CD4-positive, alpha-beta memory T cell (primary cell): Measurements from ENCODE around the gene CDKN2AIP. TPM values are rescaled to one million over a fixed set of nuclear protein-coding genes. Genes with fewer than 3 reads are reported as not detected.
A peak's percentile ranks its signal among the peaks of the same experiment; 100 is the strongest.
"Not testable (repeated sequence)": the region's sequence is repeated elsewhere in the genome, so short reads cannot be mapped to it uniquely, and the experiment has no call there.

Experiments
- CTCF ChIA-PET: fragments of 350-600 bp; sonication (Branson Sonifier 250); formaldehyde crosslinking; loops from one replicate; lab custom pipeline; 2021; ENCODE audit warnings: inconsistent platforms; ENCODE audit not compliant: partially characterized antibody; lab: Charles Lee
- POLR2A ChIA-PET: fragments of 350-600 bp; sonication (Branson Sonifier 250); formaldehyde crosslinking; loops from one replicate; lab custom pipeline; 2021; ENCODE audit not compliant: partially characterized antibody; lab: Charles Lee
- DNase-seq, 5 donors: peaks; one replicate each; pipeline versions ENCODE4 v3.0.0 to v3.0.0-alpha.2; 2020 to 2022; ENCODE audit warnings: mixed read lengths in 1 of 5
- H3K27ac ChIP-seq: one replicate; pipeline ENCODE4 v1.7.0; 2013; ENCODE audit warnings: low read depth, low read length
- H3K27me3 ChIP-seq: 2 replicates; pipeline ENCODE4 v1.7.0; 2013; ENCODE audit warnings: mild to moderate bottlenecking, low read length, moderate library complexity; ENCODE audit not compliant: insufficient read depth
- H3K36me3 ChIP-seq: 2 replicates; pipeline ENCODE4 v1.7.0; 2013; ENCODE audit warnings: mild to moderate bottlenecking, low read length, moderate library complexity; ENCODE audit not compliant: insufficient read depth
- H3K4me1 ChIP-seq: 2 replicates; pipeline ENCODE4 v1.7.0; 2013; ENCODE audit warnings: mild to moderate bottlenecking, low read length, moderate library complexity; ENCODE audit not compliant: insufficient read depth
- H3K4me3 ChIP-seq, 2 donors: one replicate each; pipeline ENCODE4 v1.7.0; 2013; ENCODE audit warnings: low read length in 2 of 2, mild to moderate bottlenecking in 1 of 2
- H3K9me3 ChIP-seq, 2 donors: one replicate each; pipeline ENCODE4 v1.7.0; 2013; ENCODE audit warnings: low read length in 2 of 2, control low read depth in 1 of 2; ENCODE audit not compliant: control insufficient read depth in 1 of 2
- H3K27ac Mint-ChIP-seq, 7 donors: one replicate each; pipeline ENCODE4 v1.8.0; 2020 to 2021; ENCODE audit warnings: mixed read lengths in 7 of 7, mild to moderate bottlenecking in 6 of 7, inconsistent platforms in 3 of 7, moderate library complexity in 3 of 7
- H3K27me3 Mint-ChIP-seq, 2 donors: one replicate each; pipeline ENCODE4 v1.8.0; 2020 to 2021; ENCODE audit warnings: mixed read lengths in 2 of 2
- H3K36me3 Mint-ChIP-seq, 2 donors: one replicate each; pipeline ENCODE4 v1.8.0; 2020 to 2021; ENCODE audit warnings: mixed read lengths in 2 of 2, inconsistent platforms in 1 of 2, mild to moderate bottlenecking in 1 of 2
- H3K4me1 Mint-ChIP-seq, 4 donors: one replicate each; pipeline ENCODE4 v1.8.0; 2020 to 2021; ENCODE audit warnings: mixed read lengths in 4 of 4, mild to moderate bottlenecking in 1 of 4
- H3K4me3 Mint-ChIP-seq, 8 donors: one replicate each; pipeline ENCODE4 v1.8.0; 2020 to 2021; ENCODE audit warnings: mixed read lengths in 8 of 8, mild to moderate bottlenecking in 7 of 8, moderate library complexity in 6 of 8, inconsistent platforms in 3 of 8
- H3K9me3 Mint-ChIP-seq, 8 donors: one replicate each; pipeline ENCODE4 v1.8.0; 2020 to 2021; ENCODE audit warnings: mixed read lengths in 8 of 8, mild to moderate bottlenecking in 5 of 8, inconsistent platforms in 3 of 8, moderate library complexity in 1 of 8
- intact Hi-C: fragments of 100-400 bp; cut with micrococcal nuclease; formaldehyde crosslinking; loops from one replicate; pipeline ENCODE4 v1.15.1; 2023
- polyA plus RNA-seq, 2 donors: library from polyadenylated mRNA; unstranded; fragments of 300-500 nt; fragmentation: Illumina TruSeq; gene quantifications; one replicate each; pipeline ENCODE4 v1.2.3, GENCODE V29; 2021
- total RNA-seq, 2 experiments: library from RNA; stranded (reverse); gene quantifications; one replicate each; pipeline ENCODE4 v1.2.3, GENCODE V29; 2021

CDKN2AIP gene
- total and polyA plus RNA-seq, 4 experiments from 2014 or later: 18.9 to 51.1 (median 44.5) TPM

GRCh38 chr4:183469285-183469684 is 24.8 kb downstream of the CDKN2AIP start:
- no peaks in the 10 kb centered on the region for H3K27me3 Mint-ChIP-seq

GRCh38 chr4:183469936-183470335 is 25.5 kb downstream of the CDKN2AIP start:
- no peaks in the 10 kb centered on the region for H3K9me3 ChIP-seq
- no peaks in the 10 kb centered on the region for H3K36me3 ChIP-seq
- POLR2A ChIA-PET: no interaction called here
- H3K9me3 Mint-ChIP-seq: no peaks in the 10 kb centered on the region
- H3K36me3 Mint-ChIP-seq: no peaks in the 10 kb centered on the region
- H3K27ac ChIP-seq: no peak overlapping the region
- H3K27me3 ChIP-seq: no peaks in the 10 kb centered on the region
- H3K27me3 Mint-ChIP-seq: no peaks in the 10 kb centered on the region
- no peak overlapping the region for H3K27ac Mint-ChIP-seq
- CTCF ChIA-PET: interaction anchor here (1.4 to 3.2 kb wide), 3 partner anchors 131 to 781 kb away, joined by 3 to 24 read pairs (median 10); no protein-coding TSS in a partner anchor
- DNase-seq: no peak
- no peak overlapping the region for H3K4me3 ChIP-seq
- H3K4me1 Mint-ChIP-seq: peaks cover 0 to 6% (median 2%) of the 10 kb centered on the region in 4 donors
- H3K4me1 ChIP-seq: peaks cover 3% of the 10 kb centered on the region
- no peak overlapping the region for H3K4me3 Mint-ChIP-seq
- intact Hi-C loops: loop anchor here (10.0 kb wide), 1 partner anchor 375 kb away; no protein-coding TSS in a partner anchor

More at GRCh38 chr4:183469285-183469684, 24.8 kb downstream of the CDKN2AIP start:
- Mint-ChIP-seq H3K4me1 (peaks cover 0 to 6% (median 2%) of the 10 kb centered on the region in 4 donors), H3K9me3 (no peaks in the 10 kb centered on the region), H3K4me3 (no peak overlapping the region), H3K27ac (no peak overlapping the region), H3K36me3 (no peaks in the 10 kb centered on the region)
- intact Hi-C loops: no loop called here
- H3K27ac ChIP-seq: no peak overlapping the region
- peaks cover 3% of the 10 kb centered on the region for H3K4me1 ChIP-seq
- no peaks in the 10 kb centered on the region for H3K36me3 ChIP-seq
- no peak for DNase-seq
- H3K9me3 ChIP-seq: no peaks in the 10 kb centered on the region
- no peak overlapping the region for H3K4me3 ChIP-seq
- H3K27me3 ChIP-seq: no peaks in the 10 kb centered on the region
- ChIA-PET POLR2A (interaction anchor here (0.7 kb wide), 1 partner anchor 34 kb away, joined by 3 read pairs; no protein-coding TSS in a partner anchor), CTCF (interaction anchor here (1.4 to 3.2 kb wide), 3 partner anchors 131 to 782 kb away, joined by 3 to 24 read pairs (median 10); no protein-coding TSS in a partner anchor)

GRCh38 chr4:183470821-183471220 is 26.4 kb downstream of the CDKN2AIP start:
- intact Hi-C loops: loop anchor here (10.0 kb wide), 1 partner anchor 374 kb away; no protein-coding TSS in a partner anchor
- POLR2A ChIA-PET: no interaction called here

GRCh38 chr4:183471946-183472708 is 27.7 kb downstream of the CDKN2AIP start:
- Histone ChIP-seq H3K27ac (no peak overlapping the region), H3K4me3 (no peak overlapping the region), H3K4me1 (peaks cover 3% of the 10 kb centered on the region), H3K9me3 (no peaks in the 10 kb centered on the region), H3K36me3 (no peaks in the 10 kb centered on the region), H3K27me3 (no peaks in the 10 kb centered on the region)
- CTCF ChIA-PET: interaction anchor here (0.9 to 3.2 kb wide), 6 partner anchors 8 to 128 kb away, joined by 3 to 24 read pairs (median 4); no protein-coding TSS in a partner anchor
- DNase-seq: peak; percentile 63 to 73 (median 68)
- Mint-ChIP-seq H3K36me3 (no peaks in the 10 kb centered on the region), H3K4me3 (peak overlapping the region in 1 of 8 donors; percentile 32), H3K27ac (peak overlapping the region in 1 of 7 donors; percentile 8), H3K9me3 (no peaks in the 10 kb centered on the region), H3K27me3 (no peaks in the 10 kb centered on the region), H3K4me1 (peaks cover 0 to 6% (median 2%) of the 10 kb centered on the region in 4 donors)
- intact Hi-C loops: loop anchor here (1.0 to 10.0 kb wide), 6 partner anchors 32 to 629 kb away; partner anchors contain the start of genes RWDD4 and TRAPPC11
- POLR2A ChIA-PET: no interaction called here

More at GRCh38 chr4:183470821-183471220, 26.4 kb downstream of the CDKN2AIP start:
- Mint-ChIP-seq H3K4me1 (peaks cover 0 to 6% (median 2%) of the 10 kb centered on the region in 4 donors), H3K9me3 (no peaks in the 10 kb centered on the region), H3K36me3 (no peaks in the 10 kb centered on the region), H3K4me3 (no peak overlapping the region), H3K27ac (no peak overlapping the region), H3K27me3 (no peaks in the 10 kb centered on the region)
- Histone ChIP-seq H3K27me3 (no peaks in the 10 kb centered on the region), H3K36me3 (no peaks in the 10 kb centered on the region), H3K9me3 (no peaks in the 10 kb centered on the region), H3K4me3 (no peak overlapping the region), H3K27ac (no peak overlapping the region), H3K4me1 (peaks cover 3% of the 10 kb centered on the region)
- CTCF ChIA-PET: interaction anchor here (1.4 to 3.2 kb wide), 5 partner anchors 9 to 132 kb away, joined by 3 to 24 read pairs (median 6); no protein-coding TSS in a partner anchor
- no peak for DNase-seq

- peaks cover 2 to 3% of the 10 kb centered on the region in 2 donors for H3K27me3 Mint-ChIP-seq
- Histone ChIP-seq H3K4me3 (no peak overlapping the region), H3K9me3 (no peaks in the 10 kb centered on the region), H3K27me3 (no peaks in the 10 kb centered on the region), H3K27ac (no peak overlapping the region), H3K36me3 (no peaks in the 10 kb centered on the region), H3K4me1 (no peaks in the 10 kb centered on the region)
- intact Hi-C loops: loop anchor here (10.0 kb wide), 1 partner anchor 367 kb away; no protein-coding TSS in a partner anchor
- H3K27ac Mint-ChIP-seq: no peak overlapping the region
- no peaks in the 10 kb centered on the region for H3K9me3 Mint-ChIP-seq
- no peak for DNase-seq
- H3K36me3 Mint-ChIP-seq: no peaks in the 10 kb centered on the region
- ChIA-PET CTCF (interaction anchor here (0.8 to 1.1 kb wide), 2 partner anchors 9 to 123 kb away, joined by 3 to 4 read pairs; no protein-coding TSS in a partner anchor), POLR2A (no interaction called here)
- H3K4me3 Mint-ChIP-seq: no peak overlapping the region
- H3K4me1 Mint-ChIP-seq: no peaks in the 10 kb centered on the region
Observed at GRCh38 chr4:183478123-183478522, 33.7 kb downstream of the CDKN2AIP start.

- CTCF ChIA-PET: interaction anchor here (1.1 kb wide), 1 partner anchor 122 kb away, joined by 4 read pairs; no protein-coding TSS in a partner anchor
- Histone ChIP-seq H3K27me3 (no peaks in the 10 kb centered on the region), H3K4me1 (no peaks in the 10 kb centered on the region), H3K27ac (no peak overlapping the region), H3K36me3 (no peaks in the 10 kb centered on the region), H3K9me3 (no peaks in the 10 kb centered on the region), H3K4me3 (no peak overlapping the region)
- DNase-seq: no peak
- Mint-ChIP-seq H3K9me3 (no peaks in the 10 kb centered on the region), H3K4me3 (no peak overlapping the region), H3K36me3 (no peaks in the 10 kb centered on the region), H3K27me3 (peaks cover 2 to 3% of the 10 kb centered on the region in 2 donors), H3K4me1 (no peaks in the 10 kb centered on the region), H3K27ac (no peak overlapping the region)
- POLR2A ChIA-PET: no interaction called here
- intact Hi-C loops: loop anchor here (10.0 kb wide), 1 partner anchor 366 kb away; no protein-coding TSS in a partner anchor
Observed at GRCh38 chr4:183478926-183479325, 34.5 kb downstream of the CDKN2AIP start.

- H3K4me3 ChIP-seq, CTCF ChIA-PET, POLR2A ChIA-PET, H3K9me3 ChIP-seq, H3K27ac Mint-ChIP-seq, H3K4me1 Mint-ChIP-seq, H3K9me3 Mint-ChIP-seq, H3K27me3 Mint-ChIP-seq, H3K36me3 Mint-ChIP-seq, H3K27me3 ChIP-seq, DNase-seq, H3K4me3 Mint-ChIP-seq, H3K27ac ChIP-seq, intact Hi-C loops, H3K4me1 ChIP-seq, H3K36me3 ChIP-seq: not testable (repeated sequence)
Observed at GRCh38 chr4:183482515-183483095, 38.2 kb downstream of the CDKN2AIP start.
